ENCODE results near the gene ZNF618. TPM values are rescaled to one million over a fixed set of nuclear protein-coding genes. Genes with fewer than 3 reads are reported as not detected.

ZNF618 gene
- polyA plus RNA-seq, 1 donor (not counting 4 experiments of a cell fraction or from before 2014, with no cell fraction given): 2.5 TPM

DNA sequence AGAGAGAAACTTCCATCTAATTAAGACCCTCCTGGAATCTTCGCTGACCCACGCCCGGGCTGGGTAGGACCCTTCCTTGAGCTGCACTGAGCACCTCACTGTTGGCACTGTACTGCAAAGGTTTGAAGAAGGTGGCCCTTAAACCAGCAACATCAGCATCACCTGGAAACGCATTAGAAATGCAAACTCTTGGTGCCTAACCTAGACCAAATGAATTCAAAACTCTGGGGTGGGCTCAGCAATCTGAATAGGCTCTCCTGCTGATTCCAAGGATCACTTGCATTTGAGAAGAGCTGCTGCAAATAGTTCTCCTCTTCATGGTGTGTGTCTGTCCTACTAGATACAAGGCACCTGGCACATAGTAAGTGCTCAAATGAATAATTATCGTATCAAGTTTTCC lies 2.7 kb upstream of the ZNF618 start:
- FAIRE-seq (no peak), DNase-seq (ENCODE audit: low read depth, low spot score) (no peak)
- dilution Hi-C loops (cut with MboI; ENCODE audit: extremely low pct_ligation_motif_present, low sequenced_read_pairs): no loop called here
- peaks cover 2% of the 10 kb centered on the region for H3K27me3 ChIP-seq (ENCODE audit: control insufficient read depth, extremely low read depth, insufficient read depth, low read length)
- H3K4me3 ChIP-seq (ENCODE audit: control insufficient read depth in 2 of 3, extremely low read depth in 1 of 3, insufficient read depth in 2 of 3, low read depth in 1 of 3, low read length in 3 of 3): no peak overlapping the region
- no peak overlapping the region for H2AFZ ChIP-seq (ENCODE audit: control insufficient read depth, low read length)
- H3K9ac ChIP-seq (ENCODE audit: control insufficient read depth, extremely low read depth, insufficient read depth, low read length): no peak overlapping the region
- TF ChIP-seq EZH2 (IDR thresholded peaks at IDR 0.05; ENCODE audit: low read length): no peak
- no peak for TF ChIP-seq CTCF (optimal IDR thresholded peaks at IDR 0.05 in 1 of 3, IDR thresholded peaks at IDR 0.05 in 1 of 3, conservative IDR thresholded peaks at IDR 0.05 in 1 of 3; ENCODE audit: extremely low read depth in 1 of 3, insufficient read depth in 2 of 3, low read length in 3 of 3)
- H3K9me3 ChIP-seq (ENCODE audit: control insufficient read depth, low read depth, low read length): no peaks in the 10 kb centered on the region
- peaks cover 5% of the 10 kb centered on the region for H3K79me2 ChIP-seq (ENCODE audit: control insufficient read depth, insufficient read depth, low read length)
- no peaks in the 10 kb centered on the region for H3K36me3 ChIP-seq (ENCODE audit: control insufficient read depth in 2 of 2, extremely low read depth in 1 of 2, insufficient read depth in 2 of 2, low read length in 2 of 2)
- peaks cover 18% of the 10 kb centered on the region for H3K4me1 ChIP-seq (ENCODE audit: control insufficient read depth, extremely low read depth, insufficient read depth, low read length)
- no peaks in the 10 kb centered on the region for H4K20me1 ChIP-seq (ENCODE audit: control insufficient read depth, extremely low read depth, insufficient read depth, low read length)
- no peaks in the 10 kb centered on the region for H3K9me1 ChIP-seq (ENCODE audit: control insufficient read depth, extremely low read depth, insufficient read depth, low read length)
- no peak overlapping the region for H3K27ac ChIP-seq (ENCODE audit: control insufficient read depth, insufficient read depth, low read length)
- H3K4me2 ChIP-seq (ENCODE audit: control insufficient read depth, extremely low read depth, insufficient read depth, low read depth, low read length): no peak overlapping the region

- no peaks in the 10 kb centered on the region for H3K27me3 ChIP-seq (ENCODE audit: control insufficient read depth, extremely low read depth, insufficient read depth, low read length)
These were observed 2.2 kb upstream of the ZNF618 start for GRCh38 chr9:113873926-113874325.

More at GRCh38 chr9:113873926-113874325, 2.2 kb upstream of the ZNF618 start:
- dilution Hi-C loops (cut with MboI; ENCODE audit: extremely low pct_ligation_motif_present, low sequenced_read_pairs): no loop called here
- H3K9me1 ChIP-seq (ENCODE audit: control insufficient read depth, extremely low read depth, insufficient read depth, low read length): no peaks in the 10 kb centered on the region
- H3K36me3 ChIP-seq (ENCODE audit: control insufficient read depth in 2 of 2, extremely low read depth in 1 of 2, insufficient read depth in 2 of 2, low read length in 2 of 2): no peaks in the 10 kb centered on the region
- no peak overlapping the region for H2AFZ ChIP-seq (ENCODE audit: control insufficient read depth, low read length)
- peaks cover 6% of the 10 kb centered on the region for H3K79me2 ChIP-seq (ENCODE audit: control insufficient read depth, insufficient read depth, low read length)
- H3K27ac ChIP-seq (ENCODE audit: control insufficient read depth, insufficient read depth, low read length): no peak overlapping the region
- no peak for FAIRE-seq
- no peak overlapping the region for H3K4me3 ChIP-seq (ENCODE audit: control insufficient read depth in 2 of 3, extremely low read depth in 1 of 3, insufficient read depth in 2 of 3, low read depth in 1 of 3, low read length in 3 of 3)
- no peak overlapping the region for H3K9ac ChIP-seq (ENCODE audit: control insufficient read depth, extremely low read depth, insufficient read depth, low read length)
- H3K4me2 ChIP-seq (ENCODE audit: control insufficient read depth, extremely low read depth, insufficient read depth, low read depth, low read length): no peak overlapping the region
- H3K4me1 ChIP-seq (ENCODE audit: control insufficient read depth, extremely low read depth, insufficient read depth, low read length): peaks cover 18% of the 10 kb centered on the region
- no peak for TF ChIP-seq EZH2 (IDR thresholded peaks at IDR 0.05; ENCODE audit: low read length)
- TF ChIP-seq CTCF (optimal IDR thresholded peaks at IDR 0.05 in 1 of 3, IDR thresholded peaks at IDR 0.05 in 1 of 3, conservative IDR thresholded peaks at IDR 0.05 in 1 of 3; ENCODE audit: extremely low read depth in 1 of 3, insufficient read depth in 2 of 3, low read length in 3 of 3): no peak
- no peaks in the 10 kb centered on the region for H4K20me1 ChIP-seq (ENCODE audit: control insufficient read depth, extremely low read depth, insufficient read depth, low read length)
- no peaks in the 10 kb centered on the region for H3K9me3 ChIP-seq (ENCODE audit: control insufficient read depth, low read depth, low read length)
- DNase-seq (ENCODE audit: low read depth, low spot score): no peak
